Activated CD8-positive, alpha-beta memory T cell treated with anti-CD3 and anti-CD28 coated beads, Interleukin-2, amount 50 U/mL, for 24 hours (primary cell): ENCODE data around the gene PTPRK.
"Not testable (repeated sequence)": the region's sequence is repeated elsewhere in the genome, so short reads cannot be mapped to it uniquely, and the experiment has no call there.

Experiments
- DNase-seq: peaks from one replicate; pipeline ENCODE4 v3.0.0-alpha.2; 2020; ENCODE audit errors: extremely low read depth

The PTPRK gene

DNA sequence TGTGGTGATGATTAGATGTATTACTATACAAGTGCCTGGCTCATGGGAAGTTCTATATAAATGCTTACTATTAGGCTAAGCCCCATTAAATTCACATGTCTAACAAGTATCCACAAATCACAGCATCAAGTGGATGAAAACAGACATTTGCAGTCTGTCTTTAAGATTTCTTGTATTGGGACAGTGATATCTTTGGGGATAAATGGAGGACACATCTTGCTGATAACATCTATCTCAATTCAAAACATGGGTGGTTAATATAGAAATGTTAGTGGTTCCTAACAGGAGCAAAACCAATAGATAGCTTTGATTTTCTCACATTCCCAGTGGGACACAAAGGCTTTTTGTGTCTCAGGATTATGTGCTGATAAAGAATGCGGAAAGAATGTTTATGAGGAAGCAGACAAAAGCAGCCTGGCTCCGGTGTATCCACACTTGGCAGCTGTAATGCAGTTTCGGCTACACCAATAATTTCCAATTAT lies 29.3 kb downstream of the PTPRK start:
- no peak for DNase-seq

DNA sequence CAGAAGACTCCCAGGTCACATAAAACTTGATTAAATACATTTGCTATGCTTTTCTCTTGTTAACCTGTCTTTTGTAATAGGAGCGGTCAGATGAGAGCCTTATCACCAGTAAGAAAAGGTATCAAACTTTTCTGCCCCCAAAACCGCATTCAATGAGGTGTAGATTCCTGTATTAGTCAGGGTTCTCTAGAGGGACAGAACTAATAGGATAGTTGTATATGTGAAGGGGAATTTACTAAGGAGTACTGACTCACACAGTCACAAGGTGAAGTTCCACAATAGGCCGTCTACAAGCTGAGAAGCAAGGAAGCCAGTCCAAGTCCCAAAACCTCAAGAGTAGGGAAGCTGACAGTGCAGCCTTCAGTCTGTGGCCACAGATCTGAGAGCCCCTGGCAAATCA lies 32.7 kb downstream of the PTPRK start:
- DNase-seq, result no peak

DNA sequence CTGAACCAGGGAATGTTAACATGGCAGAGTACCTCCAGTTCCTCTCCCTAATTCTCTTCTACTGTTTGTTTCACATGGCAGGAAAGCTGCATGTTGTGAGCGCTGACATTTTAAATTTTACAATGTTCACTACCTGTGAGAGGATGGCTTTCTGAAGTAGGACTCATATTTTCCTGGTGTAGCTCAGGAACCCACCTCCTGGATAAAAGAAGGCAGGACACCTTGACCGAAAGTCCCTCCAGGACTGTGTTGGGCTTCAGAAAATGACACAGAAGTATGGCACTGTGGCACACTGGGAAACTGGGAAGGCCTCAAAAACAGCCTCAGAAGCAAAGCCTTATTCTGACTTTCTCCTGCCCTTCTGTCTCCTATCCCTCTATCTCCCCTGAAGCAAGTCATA lies 33.3 kb downstream of the PTPRK start:
- no peak for DNase-seq

DNA sequence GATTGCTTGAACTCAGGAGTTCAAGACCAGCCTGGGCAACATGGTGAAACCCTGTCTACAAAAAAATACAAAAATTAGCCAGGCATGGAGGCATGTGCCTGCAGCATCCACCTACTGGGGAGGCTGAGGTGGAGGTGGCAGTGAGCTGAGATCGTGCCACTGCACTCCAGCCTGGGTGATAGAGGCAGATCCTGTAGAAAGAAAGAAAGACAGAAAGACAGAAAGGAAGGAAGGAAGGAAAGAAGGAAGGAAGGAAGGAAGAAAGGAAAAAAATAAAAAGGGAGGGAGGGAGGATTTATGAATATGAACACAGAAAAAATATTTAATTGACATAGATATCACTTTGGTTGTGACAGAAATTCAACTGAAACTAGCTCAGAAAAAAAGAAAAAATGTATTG lies 33.8 kb downstream of the PTPRK start:
- not testable (repeated sequence) for DNase-seq

DNA sequence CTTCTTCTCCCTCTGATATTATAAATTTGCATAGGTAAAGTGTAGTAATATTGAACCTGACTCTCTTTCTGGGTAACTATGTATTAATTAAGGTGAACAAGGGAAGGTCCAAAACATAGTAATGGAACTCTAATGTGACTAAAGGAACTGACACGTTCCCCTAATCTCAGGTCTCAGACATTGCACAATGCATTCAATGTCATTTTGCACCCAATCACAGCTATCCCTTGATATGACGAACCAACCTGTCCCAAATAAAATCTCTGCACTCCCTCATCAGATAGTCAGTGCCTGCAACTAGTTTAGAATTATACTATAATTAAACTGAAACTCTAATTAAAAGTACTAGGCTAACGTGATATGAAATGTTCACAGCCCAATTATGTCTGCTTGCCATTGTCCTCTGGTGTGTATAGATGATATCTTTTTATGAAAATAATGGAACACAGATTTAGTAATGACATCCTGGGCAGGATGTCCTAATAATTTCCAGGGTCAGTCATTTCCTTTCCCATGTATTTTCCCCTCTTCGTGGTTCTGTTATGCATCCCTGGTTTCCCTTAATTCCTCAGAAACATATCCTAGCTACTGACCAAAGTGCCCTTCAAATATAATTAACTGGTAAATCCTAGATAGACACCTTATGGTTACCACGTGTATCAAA lies 36.8 kb downstream of the PTPRK start:
- no peak for DNase-seq

DNA sequence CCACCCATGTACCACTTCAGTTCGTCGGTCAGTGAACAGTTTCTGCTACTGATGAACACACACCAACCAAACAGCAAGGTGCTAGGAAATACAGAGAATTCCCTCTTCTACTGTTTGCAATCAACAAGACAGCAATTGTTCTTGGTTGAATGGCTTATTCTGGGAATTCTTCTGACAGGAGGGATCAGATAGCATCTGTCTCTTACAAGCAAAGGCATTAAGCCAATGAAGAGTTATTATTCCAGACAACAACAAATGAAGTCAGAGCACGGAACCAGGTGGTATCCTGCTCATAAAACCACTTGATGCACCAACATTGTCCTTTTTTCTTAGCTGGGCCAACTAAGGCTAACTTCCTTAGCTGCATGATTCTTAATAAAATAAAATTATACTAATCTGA lies 37.8 kb downstream of the PTPRK start:
- no peak for DNase-seq

DNA sequence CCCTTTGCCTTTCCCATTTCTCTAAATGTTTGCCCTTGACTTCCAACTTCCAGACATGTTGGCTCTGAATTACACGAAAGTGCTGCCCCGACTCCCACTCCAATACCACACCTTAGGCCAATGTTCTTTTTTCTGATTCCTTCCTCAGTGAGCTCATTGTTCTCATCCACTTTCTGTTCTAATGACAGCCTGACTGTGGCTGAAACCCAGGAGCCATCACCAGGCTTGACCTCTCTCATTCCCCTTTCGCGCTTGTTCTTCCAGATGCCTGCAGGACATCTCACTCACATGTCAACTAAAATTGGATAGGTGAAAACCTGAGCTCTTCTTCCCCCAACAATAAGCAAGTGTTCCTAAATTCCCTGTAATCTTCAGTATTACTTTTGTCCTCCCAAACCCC lies 40.4 kb downstream of the PTPRK start:
- no peak for DNase-seq

DNA sequence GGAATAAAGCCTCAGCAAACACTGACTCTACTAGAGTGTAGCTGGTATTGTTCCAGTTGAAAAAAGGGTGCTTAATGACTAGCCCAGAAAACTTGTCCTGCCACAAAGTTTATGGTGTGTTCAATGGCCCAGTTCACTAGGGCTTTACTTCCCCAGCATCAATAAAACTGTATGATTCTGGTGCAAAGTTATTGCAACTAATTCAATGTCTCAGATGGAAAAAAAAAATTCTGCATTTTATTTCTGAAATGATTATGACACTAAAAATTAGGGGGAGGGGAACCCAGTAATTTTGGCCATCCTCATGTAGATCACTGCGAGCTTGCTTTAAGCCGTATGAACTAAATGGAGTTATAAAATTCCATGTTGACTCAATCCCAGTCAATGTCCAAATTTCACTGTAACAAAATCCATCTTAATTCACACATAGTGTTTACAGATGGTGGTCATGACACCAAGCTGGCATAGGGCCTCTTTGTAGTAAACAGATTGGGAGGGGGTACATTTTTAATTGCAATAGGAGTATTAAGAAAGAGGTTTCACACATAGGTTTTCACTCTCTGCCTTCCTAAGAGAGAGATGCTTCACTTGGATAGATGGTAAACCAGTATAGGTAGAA lies 41.2 kb downstream of the PTPRK start:
- DNase-seq, result no peak

DNA sequence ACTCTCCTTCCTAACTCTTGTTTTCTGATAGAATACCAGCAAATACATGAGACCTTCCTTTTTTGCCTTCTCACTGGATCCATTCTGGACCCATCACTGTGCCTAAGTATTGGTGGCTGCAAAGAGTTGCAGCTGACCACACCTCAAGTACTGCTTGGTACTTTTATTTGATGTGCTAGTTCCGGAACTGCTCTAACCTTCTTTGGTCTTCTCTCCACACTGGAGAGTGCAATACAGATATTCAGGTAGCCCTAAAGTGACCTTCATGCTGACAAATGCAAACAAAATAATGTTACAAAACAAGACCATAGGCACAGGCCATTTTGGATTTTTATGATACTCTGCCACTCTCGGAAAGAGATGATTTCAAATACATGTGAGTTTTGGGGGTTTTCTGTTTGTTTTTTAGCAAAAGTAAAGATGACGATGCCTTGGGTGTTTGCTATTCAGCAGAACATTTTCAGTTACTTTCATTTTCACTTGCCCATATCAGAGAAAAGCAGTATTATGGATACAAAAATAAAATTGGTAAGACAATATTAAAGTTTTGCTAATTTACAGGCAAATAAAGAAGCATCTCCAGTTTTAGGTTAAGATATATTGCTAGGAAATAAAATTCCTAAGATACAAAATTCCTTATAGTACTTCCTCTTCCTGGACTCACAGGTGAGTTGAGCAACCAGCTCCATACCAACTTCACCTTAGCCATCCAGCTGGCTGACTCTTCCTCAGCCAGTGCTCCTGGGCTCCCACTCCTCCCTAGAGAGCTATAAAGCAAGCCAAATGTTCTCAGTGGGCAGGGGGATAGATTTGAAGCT lies 42.0 kb downstream of the PTPRK start:
- DNase-seq, result no peak

DNA sequence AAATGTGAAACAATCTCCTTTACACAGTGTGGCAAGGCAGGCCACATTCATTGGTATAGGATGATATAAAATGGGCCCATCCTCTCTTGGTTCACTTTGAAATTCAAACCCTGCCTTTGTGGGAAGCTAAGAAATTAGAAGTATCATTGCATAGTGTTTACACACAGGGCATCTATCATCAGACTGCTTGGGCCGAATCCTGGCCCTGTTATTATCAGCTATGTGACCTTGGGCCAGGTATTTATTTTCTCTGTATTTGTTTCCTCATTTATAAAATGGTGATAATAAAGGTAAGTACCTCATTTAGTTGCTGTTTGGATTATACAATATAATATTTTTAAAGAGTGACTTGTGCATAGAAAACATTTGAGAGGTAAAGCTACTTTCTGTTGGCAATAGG lies 45.5 kb downstream of the PTPRK start:
- no peak for DNase-seq

DNA sequence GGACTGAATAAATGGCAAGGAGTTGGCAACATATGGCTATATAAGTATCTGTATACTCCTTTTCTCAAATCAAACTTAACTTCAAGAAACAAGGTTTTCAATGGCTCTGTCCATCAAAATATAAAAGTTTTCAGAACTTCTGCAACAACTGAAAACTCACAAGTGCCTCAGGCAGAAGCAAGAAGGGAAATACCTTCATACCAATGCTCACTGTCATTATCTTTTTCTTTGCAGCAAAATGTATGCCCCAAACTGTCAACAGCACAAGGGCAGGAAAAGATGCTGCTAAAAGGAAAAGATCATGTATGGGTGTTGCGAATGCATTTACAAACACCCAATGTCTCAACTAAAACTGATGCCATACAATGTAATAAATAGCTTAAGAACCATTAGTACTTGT lies 45.9 kb downstream of the PTPRK start:
- no peak for DNase-seq

DNA sequence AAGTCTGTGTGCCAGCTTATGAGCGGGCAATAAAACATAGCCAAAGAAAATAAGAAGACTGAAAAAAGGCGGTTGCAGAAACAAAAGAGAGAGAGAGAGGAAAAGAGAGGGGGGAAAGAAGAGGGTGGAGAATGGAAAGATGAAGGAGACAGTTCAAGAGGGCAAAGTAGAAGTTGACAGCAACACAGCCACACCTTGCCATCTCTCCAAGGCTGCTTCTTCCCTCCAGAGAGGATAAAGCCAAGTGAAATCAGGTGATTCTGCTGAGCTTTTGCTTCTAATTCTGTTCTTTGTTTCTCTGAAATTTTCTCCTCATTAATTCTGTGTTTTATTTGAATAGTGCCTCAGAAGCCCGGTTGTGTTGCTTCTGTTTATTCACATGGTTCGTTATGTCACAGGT lies 48.5 kb downstream of the PTPRK start:
- no peak for DNase-seq

DNA sequence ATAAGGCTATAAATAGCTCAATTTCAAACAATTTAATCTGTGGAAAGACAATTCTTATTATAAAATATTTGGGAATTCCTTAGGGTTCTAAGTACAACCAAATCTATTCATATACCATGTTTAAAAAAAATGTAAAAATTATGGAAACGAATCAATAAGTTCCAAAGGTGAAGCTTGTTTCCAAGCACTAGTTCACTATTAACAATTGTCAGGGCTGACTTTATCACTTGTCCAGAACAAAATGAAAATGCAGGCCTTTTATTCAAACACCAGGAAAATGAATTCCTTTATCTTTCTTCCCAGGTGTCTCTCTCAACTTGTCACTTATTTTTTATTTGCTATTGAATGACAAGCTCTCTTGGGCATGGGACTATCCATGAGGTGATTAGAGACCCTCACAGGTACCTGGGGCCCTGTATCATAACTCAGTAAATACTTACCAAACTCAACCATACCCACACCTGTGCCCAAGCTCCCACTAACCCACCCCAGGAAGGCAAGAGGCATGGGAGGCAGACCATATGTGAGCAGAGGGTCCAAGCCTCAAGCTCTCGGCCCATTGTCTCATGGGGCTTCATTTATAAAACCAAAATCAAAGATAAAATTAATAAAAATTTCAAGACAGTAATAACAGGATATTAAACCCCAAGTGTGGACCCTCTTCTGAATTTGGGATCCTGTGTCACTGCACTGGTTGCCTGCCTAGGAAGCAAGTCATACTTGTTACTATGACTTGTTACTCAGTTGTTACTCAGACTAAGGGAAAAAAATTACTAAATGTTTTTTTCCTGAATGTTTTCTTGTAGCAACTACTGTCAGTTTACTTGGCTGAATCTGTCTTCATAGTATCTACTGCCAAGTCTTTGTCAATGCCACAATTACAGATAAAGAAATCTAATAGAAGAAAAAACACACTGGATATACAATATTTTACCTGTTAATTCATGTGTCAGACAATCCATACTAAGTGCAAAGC lies 54.7 kb downstream of the PTPRK start:
- DNase-seq, result no peak

DNA sequence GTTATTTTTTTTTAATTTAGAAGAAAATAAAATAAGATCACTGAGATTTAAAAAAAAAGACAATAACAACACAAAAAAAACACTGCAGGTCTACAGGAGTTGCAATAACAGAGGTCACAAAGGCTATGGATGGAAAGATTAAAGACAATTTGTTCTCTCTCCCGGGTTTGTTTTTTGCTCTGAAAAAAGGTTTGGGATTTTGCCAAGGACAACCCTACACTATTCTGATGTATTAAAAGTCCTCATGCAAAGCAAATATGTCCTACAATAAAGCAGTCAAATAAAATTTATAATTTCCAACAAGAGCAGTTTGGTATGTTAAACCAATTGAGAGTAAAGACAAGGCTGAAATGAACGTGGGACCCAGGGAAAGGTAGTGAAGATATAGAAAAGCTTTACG lies 55.6 kb downstream of the PTPRK start:
- no peak for DNase-seq

DNA sequence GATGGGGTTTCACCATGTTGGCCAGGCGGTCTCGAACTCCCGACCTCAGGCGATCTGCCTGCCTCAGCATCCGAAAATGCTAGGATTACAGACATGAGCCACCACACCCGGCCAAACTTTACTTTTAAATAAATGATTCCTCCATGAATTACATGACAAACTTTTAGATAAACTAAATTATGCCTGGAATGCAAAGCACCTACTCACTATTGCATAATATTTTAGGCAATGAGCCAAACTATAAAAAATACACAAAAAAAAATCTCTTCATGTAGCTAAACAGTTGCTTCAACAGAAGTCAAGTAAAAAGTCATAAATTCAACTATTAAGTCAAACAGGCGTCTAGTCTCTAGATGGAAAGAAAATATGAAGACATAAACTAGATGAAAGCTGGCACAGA lies 56.5 kb downstream of the PTPRK start:
- DNase-seq, result no peak

DNA sequence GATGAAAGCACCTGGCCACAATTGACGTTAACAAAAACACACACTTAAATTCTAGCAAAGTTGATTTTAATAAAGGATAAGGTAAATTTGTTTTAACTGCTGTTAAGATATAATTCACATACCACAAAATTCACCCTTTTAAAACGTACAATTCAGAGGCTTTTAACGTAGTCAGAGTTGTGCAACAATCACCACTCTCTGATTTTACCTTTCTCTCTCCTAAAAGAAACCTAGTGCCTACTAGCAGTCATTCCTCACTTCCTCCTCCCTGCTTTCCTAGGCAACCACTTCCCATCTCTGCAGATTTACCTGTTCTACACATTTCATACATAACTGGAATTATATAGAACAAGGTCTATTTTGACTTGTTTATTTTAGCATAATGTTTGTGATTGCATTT lies 58.9 kb downstream of the PTPRK start:
- no peak for DNase-seq

DNA sequence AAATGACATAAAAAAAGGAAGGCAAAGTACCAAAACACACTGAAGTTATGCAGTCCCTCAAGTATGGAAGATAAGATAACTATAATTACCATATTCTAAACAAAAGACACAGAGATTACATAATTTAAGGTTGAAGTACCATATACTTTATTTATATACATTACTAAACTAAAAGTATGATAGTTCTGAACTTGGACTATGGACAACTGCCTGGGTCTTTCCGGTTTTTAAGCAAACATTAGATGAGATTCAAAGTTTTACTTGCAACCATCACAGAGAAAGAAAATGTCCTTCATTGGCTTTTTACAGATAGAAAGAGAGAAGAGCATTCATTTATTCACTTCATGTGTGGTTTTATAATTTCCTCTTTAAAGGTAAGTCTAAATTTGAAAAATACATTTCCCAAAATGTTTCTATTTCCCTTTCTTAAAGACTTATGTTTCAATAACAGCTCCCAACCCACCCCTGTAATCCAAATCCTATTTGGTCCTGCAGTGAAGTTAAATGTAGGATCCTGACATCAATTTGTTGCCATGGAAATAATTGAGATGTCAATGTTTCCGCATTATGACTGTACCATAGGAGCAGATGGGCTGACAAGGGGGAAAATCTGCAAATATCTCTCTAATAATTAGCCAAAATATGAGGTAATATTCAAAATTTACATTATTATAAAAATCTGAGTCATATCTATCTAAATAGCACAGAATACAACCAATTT lies 63.7 kb downstream of the PTPRK start:
- DNase-seq, result no peak

DNA sequence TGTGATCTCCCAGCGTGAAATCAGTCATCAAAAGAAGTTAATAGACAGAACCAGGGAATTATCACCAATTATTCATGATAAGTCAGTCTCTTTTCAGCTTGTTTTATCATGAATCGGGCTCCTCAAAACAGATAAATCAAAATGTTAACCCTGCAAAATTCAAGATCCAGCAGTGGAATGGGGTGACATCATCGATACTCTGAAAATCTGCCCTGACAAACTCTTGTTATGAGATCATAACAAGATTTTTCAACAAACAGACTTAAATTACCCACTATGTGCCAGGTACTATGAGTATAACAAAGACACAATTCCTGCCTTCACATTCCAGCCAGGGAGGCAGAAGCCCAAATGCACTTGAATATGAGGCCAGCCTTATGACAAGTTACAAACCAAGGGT lies 64.4 kb downstream of the PTPRK start:
- no peak for DNase-seq

DNA sequence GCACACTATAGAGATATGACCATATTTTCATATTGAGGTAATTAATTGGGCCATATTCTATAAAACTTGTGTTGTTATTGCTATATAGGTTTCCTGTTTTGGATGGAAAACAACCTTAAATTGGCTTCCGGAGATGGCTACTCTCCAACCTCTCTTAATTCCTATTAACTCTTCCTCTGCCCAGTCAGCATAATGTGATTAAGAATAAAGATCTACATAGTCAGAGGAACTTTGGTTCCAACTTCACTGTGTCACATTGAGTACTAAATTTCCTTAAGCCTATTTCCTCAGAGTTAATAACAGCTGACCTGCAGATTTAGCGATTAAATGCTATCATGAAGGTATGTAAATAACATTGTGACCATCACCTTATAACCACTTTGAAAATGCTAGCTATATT lies 67.7 kb downstream of the PTPRK start:
- DNase-seq, result no peak

DNA sequence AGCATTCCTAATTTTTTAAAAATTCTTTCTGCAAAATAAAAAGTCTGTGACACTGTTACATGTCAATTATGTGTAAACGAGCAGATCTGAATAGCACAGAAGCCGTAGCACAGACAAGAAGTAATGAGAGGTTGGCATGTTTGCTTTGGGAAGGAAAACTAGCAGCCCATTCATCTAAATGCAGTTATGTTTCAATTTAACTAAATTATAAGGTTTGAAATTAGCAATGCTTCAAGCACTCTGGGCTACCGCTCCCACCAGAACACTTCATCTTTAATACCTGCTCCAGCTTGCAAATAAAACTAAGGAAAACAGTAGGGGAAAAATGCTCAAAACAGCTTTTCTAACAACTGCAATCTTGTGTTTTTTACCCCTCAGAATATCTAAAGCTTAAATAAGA lies 73.9 kb downstream of the PTPRK start:
- DNase-seq, result no peak

DNA sequence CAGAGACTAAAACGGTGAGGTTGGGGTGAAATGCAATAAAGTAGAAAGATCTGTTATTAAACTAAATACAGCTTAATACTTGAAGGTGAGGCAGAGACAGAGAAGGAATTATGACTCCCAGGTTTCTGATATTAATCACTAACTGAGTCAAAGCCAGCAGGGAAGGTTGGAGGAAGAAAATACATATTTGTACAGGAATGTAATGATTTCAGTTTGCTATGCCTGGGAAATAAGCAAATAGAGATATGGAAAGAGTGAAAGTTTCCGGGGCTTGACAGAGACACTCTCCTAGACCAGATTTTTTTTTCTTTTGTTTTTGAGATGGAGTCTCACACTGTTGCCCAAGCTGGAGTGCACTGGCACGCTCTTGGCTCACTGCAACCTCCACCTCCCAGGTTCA lies 76.8 kb downstream of the PTPRK start:
- DNase-seq, result no peak
